Measurements from ENCODE around the gene ZNF518B. TPM values are rescaled to one million over a fixed set of nuclear protein-coding genes. Genes with fewer than 3 reads are reported as not detected.

The ZNF518B gene
- 16.3 and 28.6 TPM in 2 replicates for total RNA-seq (2014; rRNA removed; shearing (Covaris generic))

DNA sequence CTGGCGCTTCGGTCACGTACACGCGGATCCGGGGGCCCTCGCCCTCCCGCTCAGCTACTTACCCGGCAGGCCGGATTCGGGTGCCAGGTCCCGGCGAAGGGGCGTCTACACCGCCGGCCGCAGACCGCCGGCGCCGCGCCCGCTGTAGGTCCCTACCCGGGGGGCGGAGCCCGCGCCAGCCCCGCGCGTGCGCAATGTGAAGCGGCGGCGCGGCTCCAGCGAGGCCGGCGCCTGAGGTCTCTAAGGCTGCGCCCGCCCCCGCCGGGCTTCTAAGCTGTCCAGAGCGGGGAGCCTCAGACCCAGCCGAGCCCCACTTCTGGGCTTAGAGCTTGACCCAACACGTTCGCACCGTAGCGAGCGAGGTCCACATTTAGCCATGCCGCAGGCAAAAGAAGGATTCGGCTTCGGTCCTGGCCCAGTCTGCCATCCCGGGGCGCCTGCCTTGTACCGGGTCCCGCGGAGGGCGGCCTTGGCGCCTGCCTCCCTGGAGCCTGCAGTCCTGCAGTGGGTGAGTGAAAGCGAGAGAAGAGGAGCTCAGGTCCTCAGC lies at the start of gene ZNF518B:
TSS of gene ZNF518B (minus strand) at position 172 of the 547 bp plus-strand sequence. CDS start 11,098 bp downstream, outside the sequence.
- DNase-seq (ENCODE audit: low read depth) = peak; percentile 48

GRCh38 chr4:10506077-10506476 lies 48.9 kb upstream of the ZNF518B start:
- no peak for DNase-seq (ENCODE audit: low read depth)

DNA sequence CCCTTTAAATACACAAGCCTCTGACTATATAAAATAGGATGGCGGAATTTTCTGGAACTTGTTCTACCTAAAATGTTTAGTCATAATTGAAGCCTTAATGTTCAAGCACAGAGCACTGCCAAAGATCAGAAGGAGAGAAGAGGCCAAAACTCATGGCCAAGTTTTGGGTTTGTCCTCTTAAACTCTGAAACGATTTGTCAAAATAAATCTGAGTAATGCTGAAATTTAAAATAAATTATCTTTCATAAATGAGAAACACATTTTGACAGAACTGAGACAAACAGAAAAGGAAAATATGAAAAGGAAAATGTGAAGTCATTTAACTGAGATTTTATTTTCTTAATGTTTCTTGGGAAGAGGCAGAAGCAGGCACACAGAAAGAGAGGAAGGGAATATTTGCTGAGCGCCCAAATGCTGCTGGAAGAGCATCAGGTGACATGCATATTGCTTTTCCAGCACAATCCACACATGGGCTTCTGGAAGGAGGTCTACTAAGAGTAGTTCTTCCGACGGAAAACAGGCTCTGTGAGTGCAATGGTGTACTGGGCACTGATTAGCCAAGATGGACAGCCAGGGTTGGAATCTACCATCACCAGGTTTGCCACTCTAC lies 47.4 kb upstream of the ZNF518B start:
- DNase-seq (ENCODE audit: low read depth) = no peak

GRCh38 chr4:10502717-10503116 lies 45.5 kb upstream of the ZNF518B start:
- no peak for DNase-seq (ENCODE audit: low read depth)

GRCh38 chr4:10500776-10501175 lies 43.5 kb upstream of the ZNF518B start:
- no peak for DNase-seq (ENCODE audit: low read depth)

DNA sequence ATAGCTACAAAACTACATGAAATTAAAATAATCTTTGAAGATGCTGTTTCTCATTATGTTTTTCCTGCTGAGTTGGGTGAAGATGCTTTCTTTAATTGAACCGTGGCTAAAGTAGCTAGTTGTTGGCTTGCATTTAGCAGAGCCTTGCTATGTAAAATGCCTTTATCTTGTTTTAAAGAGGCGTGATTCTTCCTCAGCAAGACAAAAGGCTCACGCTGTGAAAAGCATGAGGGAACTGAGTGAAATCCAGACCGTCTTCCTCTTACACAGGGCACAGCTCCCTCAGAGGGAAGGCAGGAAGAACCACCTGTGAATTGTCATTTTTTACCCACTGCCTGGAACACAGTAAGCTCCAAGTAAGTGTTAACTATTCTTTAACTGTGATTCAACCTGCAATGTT lies 39.0 kb upstream of the ZNF518B start:
- DNase-seq (ENCODE audit: low read depth) = no peak

- DNase-seq (ENCODE audit: low read depth) = no peak
These were observed 38.4 kb upstream of the ZNF518B start for GRCh38 chr4:10495651-10496050.

DNA sequence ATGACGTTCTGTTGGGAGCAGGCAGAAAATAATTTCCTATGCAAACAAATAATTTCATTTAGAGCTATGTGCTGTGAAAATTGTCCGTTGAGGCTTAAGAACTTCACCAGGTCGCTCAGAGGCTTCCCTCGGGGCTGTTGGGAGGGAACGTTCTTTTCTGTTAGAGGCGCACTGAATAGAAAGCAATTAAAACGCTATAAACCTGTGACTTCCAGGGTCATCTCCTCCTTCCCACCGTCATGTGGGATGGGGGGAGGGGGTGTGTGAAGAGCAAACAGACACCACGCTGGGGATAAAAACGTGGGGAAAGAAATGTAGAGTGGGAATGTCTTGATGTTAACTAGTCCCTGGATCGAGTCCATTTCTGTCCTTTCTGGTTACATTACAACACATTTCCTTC lies 35.2 kb upstream of the ZNF518B start:
- DNase-seq (ENCODE audit: low read depth) = no peak

DNA sequence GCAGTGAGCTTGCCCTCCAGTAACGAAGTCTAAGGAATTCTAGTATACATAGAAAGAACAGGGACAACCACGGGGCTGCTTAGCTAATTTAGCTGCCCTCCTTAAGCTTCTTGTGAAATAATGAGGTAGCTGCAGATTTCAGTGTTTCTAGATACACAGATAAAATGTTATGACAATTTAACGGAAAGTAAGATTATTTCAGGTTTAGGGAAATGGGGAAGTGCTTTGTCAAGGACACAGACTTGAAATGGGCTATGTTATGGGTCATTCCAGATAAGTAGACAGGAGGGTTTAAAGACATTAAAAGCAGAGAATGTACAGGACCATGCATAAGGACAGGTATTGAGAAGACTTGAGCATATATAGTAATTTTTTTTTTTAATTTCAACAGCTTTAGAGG lies 34.2 kb upstream of the ZNF518B start:
- no peak for DNase-seq (ENCODE audit: low read depth)

DNA sequence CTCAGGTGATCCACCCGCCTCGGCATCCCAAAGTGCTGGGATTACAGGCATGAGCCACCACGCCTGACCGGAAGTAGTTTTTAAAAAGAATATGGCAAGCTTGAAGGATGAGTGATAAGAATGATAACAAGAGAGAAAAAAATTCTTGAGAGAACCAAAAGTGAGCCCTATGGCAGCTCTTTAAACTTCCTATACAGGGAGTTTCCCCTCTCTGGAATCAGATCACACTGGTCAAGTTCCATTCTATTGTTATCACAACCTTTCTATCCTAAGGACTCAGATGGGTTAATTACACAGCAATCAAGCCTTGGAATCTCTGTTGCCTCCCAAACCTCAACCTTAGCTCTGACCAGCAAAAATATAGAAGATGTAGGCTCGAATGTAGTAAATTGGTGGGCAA lies 33.8 kb upstream of the ZNF518B start:
- no peak for DNase-seq (ENCODE audit: low read depth)

GRCh38 chr4:10482913-10483312 lies 25.7 kb upstream of the ZNF518B start:
- DNase-seq (ENCODE audit: low read depth) = no peak

- no peak for DNase-seq (ENCODE audit: low read depth)
These were observed 23.4 kb upstream of the ZNF518B start for GRCh38 chr4:10480616-10481015.

DNA sequence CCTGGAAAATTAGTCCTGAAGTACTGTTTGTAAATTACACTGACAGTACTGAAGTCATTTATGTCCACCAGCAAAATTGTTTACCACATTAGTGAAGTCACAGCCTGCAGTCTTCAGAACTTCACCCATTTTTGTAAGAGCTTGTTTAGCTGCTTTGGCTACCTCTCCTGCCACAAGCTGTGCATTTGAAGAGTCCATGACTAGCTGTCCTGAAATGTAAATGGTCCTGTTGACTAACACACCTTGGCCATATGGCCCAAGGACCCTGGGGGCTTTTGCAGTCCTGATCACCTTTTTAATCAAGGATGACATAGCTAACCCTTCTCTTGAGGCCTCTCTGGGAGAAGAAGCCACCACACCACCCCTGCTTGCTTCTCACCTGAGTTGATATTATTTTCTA lies 21.4 kb upstream of the ZNF518B start:
- no peak for DNase-seq (ENCODE audit: low read depth)

DNA sequence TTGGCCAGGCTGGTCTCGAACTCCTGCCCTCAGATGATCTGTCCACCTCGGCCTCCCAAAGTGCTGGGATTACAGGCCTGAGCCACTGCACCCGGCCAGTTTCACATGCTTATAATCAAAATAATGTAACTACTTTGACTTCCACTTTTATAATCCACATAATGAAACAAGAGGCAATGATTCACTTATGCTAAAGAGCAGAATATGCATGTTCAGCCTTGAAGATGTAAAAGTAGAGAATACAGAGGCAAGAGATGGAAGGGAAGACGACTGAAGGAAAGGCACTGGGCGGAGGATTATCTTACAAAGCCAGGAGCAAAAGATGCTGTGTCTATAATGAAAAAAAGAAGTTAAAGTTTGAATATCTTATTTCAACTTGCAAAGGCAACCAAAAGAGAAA lies 13.3 kb upstream of the ZNF518B start:
- DNase-seq (ENCODE audit: low read depth) = no peak

GRCh38 chr4:10466161-10466560 lies 8.9 kb upstream of the ZNF518B start:
- DNase-seq (ENCODE audit: low read depth) = no peak

GRCh38 chr4:10462876-10463275 lies 5.7 kb upstream of the ZNF518B start:
- DNase-seq (ENCODE audit: low read depth) = peak; percentile 8

DNA sequence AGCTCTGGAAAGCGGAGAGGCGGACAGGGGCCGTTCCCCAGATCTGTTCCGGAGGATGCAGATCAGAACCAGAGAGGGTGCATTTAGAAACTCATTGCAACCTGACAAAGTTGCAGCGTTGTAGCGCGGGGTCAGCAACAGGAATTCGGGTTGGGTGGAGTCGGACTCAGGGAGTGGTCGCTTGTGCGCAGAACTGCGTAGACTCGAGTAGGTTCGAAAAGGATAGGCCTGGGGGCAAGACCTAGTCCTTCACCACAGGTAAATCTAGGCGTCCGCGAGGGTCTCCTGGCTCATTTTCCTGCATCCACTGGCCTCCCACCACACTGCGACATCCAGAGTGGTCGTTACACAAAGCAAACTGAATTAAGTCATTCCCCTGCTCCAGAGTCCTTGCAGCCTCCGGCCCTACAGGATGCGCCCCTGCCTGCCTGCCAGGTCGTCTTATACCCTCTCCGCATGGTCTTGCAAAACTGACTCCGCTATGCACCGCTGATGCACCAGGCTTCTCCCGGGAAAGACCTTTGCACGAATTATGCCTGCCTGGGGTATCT lies 4.7 kb upstream of the ZNF518B start:
- DNase-seq (ENCODE audit: low read depth) = no peak

- DNase-seq (ENCODE audit: low read depth) = peak; percentile 32
These were observed 4.0 kb upstream of the ZNF518B start for GRCh38 chr4:10461091-10461849.

GRCh38 chr4:10460313-10461047 lies 3.3 kb upstream of the ZNF518B start:
- no peak for DNase-seq (ENCODE audit: low read depth)

GRCh38 chr4:10459305-10459704 lies 2.1 kb upstream of the ZNF518B start:
- no peak for DNase-seq (ENCODE audit: low read depth)

DNA sequence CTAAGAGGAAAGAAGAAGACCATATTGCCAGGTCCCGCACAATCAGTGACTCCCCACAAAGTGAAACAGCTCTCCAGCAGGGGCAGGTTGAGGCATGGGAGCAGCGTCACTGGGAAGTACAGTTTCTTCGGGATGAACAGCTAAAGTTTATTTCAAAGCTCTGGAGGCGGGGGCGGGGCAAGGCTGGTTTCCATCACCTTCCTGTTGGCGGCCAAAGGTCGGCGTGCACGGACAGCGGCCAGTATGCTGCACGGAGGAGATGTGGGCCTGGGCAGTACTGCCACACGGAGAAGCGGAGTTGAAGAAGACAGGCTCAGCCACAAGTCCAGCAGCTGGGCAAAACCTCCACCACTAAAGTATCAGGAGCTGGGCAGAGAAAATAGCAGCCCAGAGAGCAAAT lies 951 bp upstream of the ZNF518B start:
- DNase-seq (ENCODE audit: low read depth) = no peak

DNA sequence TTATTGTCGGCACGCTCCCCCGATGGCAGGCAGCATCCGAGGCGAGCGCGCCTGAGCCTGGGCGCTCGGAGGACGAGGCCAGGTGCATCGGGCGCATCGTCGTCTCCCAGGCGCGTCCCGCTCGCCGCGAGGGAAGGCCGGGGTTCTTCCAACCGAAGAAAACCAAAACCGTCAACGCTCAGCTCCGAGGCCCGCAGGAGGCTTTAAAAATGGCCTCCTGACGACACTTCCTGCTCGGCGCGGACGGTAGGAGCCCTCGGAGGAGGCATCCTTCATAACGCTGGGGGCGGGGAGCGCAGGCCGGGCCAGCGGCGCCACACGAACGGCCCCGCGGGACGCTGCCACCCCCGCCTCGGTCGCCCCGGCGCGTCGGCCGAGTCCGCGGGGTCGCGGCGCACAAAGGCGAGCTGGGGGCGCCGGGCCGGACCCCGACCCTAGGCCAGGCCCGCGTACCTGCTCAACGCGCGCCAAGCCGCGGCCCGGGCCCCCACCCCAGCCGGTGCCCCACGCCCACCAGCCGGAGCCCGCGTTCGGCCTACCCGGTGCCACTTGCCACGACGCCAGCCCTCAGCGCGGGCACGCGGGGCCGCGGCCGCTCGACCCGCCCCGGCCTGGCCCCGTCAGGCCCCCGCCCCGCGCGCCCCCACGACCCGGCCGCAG lies 501 bp downstream of the ZNF518B start:
- peak; percentile 51 for DNase-seq (ENCODE audit: low read depth)

All from RPMI7951 (cell line).